ENCODE results near the gene TBPL1. TPM values are rescaled to one million over a fixed set of nuclear protein-coding genes. Genes with fewer than 3 reads are reported as not detected.
"Not testable (repeated sequence)": the region's sequence is repeated elsewhere in the genome, so short reads cannot be mapped to it uniquely, and the experiment has no call there.

TBPL1 gene
- total RNA-seq, 1 donor from 2014 or later = 20.7 TPM

- no peak for DNase-seq (ENCODE audit: extremely low read depth, low read depth, low spot score)
Observed at GRCh38 chr6:133969921-133970295, 16.9 kb downstream of the TBPL1 start.

GRCh38 chr6:133971861-133972260 is 18.8 kb downstream of the TBPL1 start:
- DNase-seq (ENCODE audit: extremely low read depth, low read depth, low spot score) = no peak

DNA sequence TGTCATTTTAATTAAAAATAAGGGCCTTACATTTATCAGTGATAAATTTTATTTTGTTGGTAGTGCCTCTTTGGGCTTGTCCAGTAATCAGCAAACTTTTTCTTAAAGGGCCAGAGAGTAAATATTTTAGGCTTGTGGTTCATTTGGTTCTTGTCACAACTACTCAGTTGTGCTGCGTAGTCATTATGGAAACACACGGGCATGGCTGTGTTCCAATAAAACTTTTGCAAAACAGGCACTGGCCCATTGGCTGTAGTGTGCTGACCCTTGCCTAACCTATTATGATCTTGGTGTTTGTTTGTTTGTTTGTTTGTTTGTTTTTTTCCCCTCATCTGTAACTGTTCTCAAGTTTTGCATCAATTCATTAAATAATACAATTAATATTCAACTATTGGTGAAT is 19.4 kb downstream of the TBPL1 start:
- DNase-seq (ENCODE audit: extremely low read depth, low read depth, low spot score) = no peak

- no peak for DNase-seq (ENCODE audit: extremely low read depth, low read depth, low spot score)
Observed at GRCh38 chr6:133973109-133973971, 20.3 kb downstream of the TBPL1 start.

GRCh38 chr6:133977983-133978895 is 25.2 kb downstream of the TBPL1 start:
- no peak for DNase-seq (ENCODE audit: extremely low read depth, low read depth, low spot score)

DNA sequence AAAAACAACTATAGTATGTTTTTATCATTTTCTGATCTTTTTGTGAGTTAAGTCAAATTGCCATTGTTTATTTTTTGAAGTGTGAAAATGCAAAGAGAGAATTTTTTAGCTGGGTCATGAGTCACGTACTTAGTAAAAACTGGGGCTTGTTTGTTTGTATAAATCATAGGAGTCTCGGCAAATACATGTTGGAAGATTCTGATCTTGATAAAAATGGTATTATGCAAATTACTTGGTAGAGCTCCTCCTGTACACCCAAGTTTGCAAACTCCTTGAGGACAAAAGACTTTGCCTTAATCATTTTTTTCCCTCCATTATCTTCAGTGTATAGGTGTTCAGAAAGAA is 25.8 kb downstream of the TBPL1 start:
- DNase-seq (ENCODE audit: extremely low read depth, low read depth, low spot score) = no peak

DNA sequence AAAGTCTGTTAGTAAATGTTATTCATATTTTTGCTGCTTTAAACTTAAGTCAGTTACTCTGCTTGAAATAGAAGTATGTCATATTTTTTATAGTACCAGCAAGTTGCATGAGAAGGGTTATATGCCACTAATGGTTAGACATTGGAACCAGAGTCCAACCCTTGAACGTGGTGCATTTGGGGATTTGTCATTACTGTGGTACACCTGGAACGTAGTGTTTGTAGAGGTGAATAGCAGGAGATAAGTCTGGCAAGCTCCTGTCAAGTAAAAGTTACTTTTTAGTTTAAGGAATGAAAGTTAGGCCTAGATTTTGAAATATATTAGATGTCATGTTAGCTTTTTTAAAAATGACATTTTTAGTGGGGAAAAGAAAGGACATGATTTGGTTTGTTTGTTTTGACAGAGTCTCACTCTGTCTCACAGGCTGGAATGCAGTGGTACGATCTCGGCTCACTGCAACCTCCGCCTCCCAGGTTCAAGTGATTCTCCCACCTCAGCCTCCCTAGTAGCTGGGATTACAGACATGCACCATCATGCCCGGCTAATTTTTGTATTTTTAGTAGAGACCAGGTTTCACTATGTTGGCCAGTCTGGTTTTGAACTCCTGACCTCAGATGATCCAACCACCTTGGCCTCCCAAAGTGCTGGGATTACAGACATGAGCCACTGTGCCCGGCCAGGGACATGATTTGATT is 26.4 kb downstream of the TBPL1 start:
- DNase-seq (ENCODE audit: extremely low read depth, low read depth, low spot score) = not testable (repeated sequence)

DNA sequence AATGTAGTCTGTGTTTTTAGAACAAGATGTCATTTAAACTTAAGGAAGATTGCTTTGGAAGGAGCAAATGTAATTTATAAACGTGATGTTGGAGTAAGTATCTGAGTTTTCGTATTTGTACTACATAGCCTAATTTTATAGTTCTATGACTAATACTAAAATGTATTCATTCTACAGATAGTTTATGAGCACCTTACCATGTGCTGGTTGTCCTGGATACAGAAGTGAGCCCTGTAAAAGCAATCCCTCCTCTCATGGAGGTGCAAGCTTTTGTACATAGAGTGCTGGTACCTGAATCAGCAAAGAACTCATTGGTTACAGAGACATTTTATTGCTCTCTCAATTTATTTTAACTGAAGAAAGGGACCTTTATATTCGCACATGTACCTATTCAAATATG is 27.1 kb downstream of the TBPL1 start:
- DNase-seq (ENCODE audit: extremely low read depth, low read depth, low spot score) = no peak

DNA sequence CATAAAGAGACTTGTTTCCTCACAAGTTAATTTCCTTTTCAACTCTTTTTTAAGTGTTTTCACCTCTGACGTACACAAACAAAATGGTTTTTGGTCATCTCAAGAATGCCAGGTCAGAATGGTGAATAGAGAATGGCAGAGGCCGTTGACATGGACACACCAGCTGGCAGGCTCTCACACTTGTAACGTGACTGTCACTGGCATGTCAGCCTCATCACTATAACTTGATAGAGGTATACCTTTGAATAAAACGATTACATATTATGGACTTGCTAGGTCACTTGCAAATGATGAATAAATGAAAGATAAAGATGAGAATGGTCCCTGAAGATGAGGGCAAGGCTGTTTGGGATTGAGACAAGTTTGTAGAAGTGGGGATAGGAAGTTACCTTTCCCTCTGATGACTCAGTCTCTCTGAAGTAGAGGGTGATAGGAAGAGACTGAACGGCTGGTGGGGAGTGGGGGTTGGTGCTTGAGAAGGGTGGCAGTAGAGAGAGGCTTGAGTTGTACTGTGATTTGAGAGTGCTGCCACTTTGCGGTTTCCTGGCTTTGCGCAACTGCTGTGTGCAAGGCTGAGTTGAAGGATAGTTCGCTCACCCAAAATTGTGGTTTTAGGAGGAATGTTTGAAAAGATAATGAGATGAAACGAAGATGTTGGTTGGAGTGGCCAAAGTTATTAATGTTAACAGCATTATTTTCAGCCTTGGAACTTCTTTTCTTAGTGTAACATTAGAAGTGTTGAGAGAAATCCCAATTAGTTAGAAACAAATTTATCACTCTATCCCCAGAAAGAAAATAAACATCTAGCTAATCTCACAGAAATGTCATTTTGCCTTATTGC is 30.3 kb downstream of the TBPL1 start:
- no peak for DNase-seq (ENCODE audit: extremely low read depth, low read depth, low spot score)

DNA sequence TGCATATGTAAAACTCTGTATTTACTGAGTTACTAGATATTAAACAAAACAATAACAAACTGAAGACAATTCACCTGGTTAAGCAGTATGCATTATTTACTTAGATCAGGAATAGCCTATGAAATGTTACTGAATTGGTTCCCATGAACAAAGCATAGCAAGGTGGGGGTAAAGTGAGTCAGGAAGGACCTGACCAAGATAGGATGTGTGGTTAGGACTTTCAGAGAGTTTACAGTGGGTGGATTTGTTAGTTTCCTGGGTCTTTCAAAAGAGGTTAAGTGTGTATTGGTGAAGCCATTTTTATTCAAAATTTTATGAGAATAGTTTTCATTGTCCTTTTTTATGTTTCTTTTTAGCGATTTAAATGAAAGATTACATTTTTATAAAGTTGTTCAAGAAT is 32.9 kb downstream of the TBPL1 start:
- DNase-seq (ENCODE audit: extremely low read depth, low read depth, low spot score) = no peak

DNA sequence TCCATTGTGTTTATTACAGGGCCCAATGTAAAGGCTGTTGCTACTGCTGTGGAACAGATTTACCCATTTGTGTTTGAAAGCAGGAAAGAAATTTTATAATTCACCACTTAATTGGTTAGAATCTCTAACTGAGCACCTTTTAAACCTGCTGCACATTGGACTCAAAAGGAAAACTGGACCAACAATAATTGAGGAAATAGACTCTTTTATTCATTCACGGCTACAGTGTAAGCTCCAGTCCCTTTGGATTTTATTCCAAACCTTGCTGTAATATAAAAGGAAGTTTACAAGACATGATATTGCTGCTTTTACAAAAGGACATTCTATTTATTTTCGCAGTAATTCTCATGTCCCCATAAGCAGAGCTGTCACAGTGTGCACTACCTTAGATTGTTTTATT is 33.9 kb downstream of the TBPL1 start:
- no peak for DNase-seq (ENCODE audit: extremely low read depth, low read depth, low spot score)

DNA sequence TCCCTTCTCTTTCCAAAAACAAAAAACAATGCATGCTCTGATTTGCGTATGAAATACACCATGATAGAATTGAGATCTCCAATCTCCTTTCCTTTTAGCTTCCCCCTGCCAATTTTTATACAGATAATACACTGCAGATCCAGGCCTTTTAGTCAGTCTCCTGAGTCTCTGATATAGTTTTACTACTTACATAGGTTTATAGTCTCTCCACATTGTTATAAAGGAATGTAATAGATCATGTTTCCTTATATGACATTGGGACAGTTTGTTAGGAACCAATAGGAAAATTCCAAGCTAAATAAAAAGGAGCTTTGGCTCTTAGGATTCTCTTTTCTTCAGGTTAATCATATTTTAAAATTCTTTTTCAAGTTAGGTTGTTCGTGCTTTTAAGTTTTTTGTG is 36.5 kb downstream of the TBPL1 start:
- no peak for DNase-seq (ENCODE audit: extremely low read depth, low read depth, low spot score)

DNA sequence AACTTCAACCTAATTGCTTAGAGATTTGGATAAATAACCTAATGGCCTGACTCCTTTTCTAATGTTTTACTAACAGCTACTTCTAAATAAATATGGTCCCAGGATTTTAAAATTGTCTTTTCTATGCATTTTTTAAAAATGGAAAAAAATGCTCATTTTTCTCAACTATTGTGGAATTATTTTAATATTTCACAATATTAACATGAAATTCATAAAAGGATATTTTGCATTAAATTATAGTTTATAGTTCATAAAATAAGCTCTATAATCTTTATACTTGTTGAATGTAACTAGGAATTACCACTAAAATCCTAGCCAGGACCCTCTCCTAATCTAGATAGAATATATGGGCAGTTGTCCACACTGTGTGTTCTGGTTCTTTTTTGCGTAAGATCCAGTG is 37.3 kb downstream of the TBPL1 start:
- DNase-seq (ENCODE audit: extremely low read depth, low read depth, low spot score) = no peak

DNA sequence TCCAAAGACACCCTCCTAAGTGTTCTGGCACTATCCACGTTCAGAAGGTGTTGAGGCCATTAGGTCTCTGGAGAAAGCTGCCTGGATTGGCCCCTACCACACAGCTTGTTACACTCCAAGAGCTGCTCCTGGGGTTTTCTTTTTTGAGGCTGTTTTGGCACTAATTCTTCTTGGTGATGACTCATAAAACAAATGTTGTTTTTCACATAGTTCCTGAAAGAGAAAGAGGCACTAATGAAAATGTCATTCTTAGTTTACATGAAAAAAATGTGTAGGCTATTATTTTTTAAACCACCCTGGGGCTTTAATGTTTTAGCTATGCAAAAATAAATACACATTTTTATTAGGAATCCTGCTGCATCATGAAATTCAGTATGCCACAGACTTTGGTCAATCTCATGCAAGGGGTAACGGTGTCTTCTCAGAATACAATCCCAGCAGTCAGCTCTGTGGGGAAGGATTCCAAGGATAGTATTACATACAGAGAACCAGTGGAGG is 38.1 kb downstream of the TBPL1 start:
- no peak for DNase-seq (ENCODE audit: extremely low read depth, low read depth, low spot score)

GRCh38 chr6:133992992-133993680 is 40.1 kb downstream of the TBPL1 start:
- no peak for DNase-seq (ENCODE audit: extremely low read depth, low read depth, low spot score)

DNA sequence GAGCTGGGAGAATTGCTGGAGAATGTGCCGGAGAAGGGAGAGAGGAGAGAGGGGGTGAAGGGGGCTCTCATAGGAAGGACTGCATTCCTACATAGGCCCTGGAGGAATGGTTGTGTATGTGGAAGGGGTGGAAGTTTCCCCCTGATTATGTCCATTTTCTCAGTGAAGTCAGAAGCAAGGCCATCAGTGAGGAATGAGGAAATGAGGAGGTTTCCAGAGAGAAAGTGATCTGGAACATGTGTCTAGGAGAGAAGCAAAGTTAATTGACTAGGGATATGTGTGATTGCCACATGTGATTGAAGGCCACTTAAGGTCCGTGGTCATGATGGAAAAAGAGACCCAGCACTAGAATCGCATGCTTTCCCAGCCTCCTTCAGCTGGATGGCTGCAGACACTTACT is 42.3 kb downstream of the TBPL1 start:
- DNase-seq (ENCODE audit: extremely low read depth, low read depth, low spot score) = no peak

DNA sequence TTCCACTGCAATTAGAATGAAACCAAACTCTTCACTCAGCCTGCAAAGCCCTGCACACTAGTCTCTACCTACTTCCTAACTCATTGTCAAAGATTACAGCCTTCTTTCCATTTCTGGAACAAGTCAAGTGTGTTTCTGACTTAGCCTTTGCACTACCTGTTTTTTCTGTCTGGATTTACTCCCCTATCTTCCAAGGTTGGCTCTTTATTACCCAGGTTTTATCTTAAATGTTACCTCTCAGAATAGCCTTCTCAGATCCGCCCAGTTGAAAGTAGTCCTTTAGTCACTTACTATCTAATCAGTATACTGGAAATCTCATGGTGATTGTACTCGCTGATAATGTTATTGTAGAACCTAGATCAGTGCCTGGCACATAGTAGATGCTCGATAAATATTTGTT is 42.7 kb downstream of the TBPL1 start:
- DNase-seq (ENCODE audit: extremely low read depth, low read depth, low spot score) = no peak

DNA sequence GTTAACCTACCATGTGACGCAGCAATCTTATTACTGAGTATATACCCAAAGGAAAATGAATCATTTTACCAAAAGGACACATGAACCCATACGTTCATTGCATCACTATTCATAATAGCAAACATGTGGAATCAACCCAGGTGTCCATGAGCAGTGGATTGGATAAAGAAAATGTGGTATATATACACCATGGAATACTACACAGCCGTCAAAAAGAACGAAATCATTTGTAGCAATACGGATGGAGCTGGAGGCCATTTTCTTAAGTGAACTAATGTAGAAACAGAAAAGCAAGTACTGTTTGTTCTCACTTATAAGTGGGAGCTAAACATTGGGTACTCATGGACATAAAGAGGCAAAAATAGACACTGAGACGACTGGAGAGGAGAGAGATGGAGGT is 44.2 kb downstream of the TBPL1 start:
- no peak for DNase-seq (ENCODE audit: extremely low read depth, low read depth, low spot score)

DNA sequence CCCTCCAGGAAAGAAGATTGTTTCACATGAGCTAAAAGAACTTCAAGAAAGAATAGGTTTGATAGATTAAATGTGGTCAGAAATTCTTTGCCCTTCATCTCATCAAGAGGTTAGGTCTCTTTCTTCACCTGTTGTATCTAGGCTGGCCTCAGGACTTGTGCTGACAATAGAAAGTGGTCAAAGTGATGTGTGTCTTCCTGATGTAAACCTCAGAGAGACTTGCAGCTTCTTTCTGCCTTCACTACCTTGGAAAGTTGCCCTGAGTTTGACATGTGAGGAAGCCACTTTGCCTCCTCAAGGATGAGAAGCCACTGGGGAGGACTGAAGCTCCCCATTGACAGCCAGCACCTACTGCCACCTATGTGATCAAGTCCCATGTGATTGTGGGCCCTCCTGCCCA is 46.3 kb downstream of the TBPL1 start:
- no peak for DNase-seq (ENCODE audit: extremely low read depth, low read depth, low spot score)

- DNase-seq (ENCODE audit: extremely low read depth, low read depth, low spot score) = no peak
Observed at GRCh38 chr6:134000443-134000842, 47.4 kb downstream of the TBPL1 start.
